ENCODE results near the gene NLRP5.
"Not testable (repeated sequence)": the region's sequence is repeated elsewhere in the genome, so short reads cannot be mapped to it uniquely, and the experiment has no call there.

The NLRP5 gene

GRCh38 chr19:56079609-56080008, 93.0 kb downstream of the NLRP5 start:
- no peak for DNase-seq

DNA sequence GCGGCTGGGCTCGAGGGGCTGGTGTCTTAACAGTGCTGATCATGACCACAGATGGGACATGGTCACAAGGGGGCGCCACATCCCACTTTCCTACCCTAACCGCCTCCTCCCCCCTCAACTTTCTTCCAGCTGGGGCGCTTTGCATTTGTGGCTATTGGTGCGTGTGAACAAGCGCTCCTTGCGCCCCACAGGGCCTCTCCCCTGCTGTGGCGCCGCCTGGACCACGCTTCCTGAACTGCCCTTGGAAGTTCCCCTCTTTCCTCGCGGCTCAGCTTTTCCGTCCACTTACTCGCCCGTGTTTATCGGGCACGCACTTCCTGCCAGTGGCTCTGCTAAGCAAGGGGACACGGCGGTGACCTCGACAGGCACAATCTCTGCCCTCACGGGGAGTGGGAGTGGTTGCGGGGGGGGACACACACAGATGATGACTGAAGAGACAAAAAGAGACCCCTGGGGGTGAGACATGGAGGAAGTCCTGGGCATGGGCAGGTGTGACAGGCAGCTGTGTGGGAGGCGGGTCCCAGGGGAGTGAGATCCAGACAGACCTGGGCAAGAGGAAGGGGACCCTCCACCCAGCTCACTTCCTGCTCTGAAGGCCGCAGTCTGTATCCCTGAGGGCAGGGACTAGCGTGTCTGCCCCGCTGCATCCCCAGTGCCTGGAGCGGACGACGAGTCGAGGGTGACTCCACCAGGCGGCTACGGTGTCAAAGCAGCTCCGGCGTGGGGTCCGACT, 94.3 kb downstream of the NLRP5 start:
- DNase-seq: no peak

DNA sequence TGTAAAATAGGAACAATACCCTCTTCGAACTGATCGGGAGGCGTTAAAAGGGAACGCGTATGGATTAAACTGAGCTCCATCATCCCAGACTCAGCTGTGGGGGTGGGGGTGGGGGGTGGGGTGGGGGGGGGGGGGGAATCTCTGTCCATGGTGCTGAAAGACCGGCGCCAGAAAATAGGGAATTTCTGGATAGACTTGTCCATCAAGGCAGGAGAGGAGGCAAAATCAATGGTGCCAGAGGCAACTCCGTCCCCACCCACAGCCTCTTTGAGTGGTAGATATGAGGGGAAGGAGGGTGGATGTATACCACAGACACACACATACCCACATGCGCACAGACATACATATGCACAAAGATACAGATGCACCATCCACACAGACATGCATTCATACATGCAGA, 97.1 kb downstream of the NLRP5 start:
- no peak for DNase-seq

- no peak for DNase-seq
These were observed 98.4 kb downstream of the NLRP5 start for GRCh38 chr19:56084835-56085536.

DNA sequence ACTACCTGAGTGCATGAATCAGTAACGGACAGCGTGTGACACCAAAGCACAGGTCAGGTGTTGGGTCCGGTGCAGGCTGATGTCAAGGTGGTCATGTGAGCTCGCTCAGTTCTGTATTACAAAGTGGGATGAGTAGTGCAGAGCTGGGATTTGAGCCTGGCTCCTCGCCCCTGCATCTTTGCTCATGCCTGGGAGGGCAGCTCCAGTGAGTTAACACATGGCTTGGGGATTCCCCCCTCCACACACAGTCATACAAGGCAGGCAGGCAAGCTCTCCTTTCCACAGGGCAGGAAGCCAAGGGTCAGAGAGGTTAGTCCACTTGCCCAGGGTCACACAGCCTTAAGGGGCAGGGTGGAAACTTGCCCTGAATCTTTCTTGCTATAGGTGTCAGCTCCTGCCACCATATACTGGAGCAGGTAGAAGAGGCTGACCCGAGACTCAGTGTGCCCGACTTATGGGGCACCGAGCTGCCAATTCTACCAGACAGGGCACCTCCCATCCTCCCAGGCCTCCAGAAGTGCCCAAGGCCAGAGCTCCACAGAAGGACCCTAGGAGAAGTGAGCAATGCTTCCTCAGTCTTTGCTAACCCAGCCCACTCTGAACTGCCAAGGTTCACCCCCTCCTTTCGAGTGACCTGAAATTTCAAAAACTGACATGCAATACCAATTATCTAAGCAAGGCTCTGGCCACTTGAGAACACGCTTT, 99.1 kb downstream of the NLRP5 start:
- DNase-seq: no peak

GRCh38 chr19:56086671-56087430, 100.3 kb downstream of the NLRP5 start:
- DNase-seq: no peak

DNA sequence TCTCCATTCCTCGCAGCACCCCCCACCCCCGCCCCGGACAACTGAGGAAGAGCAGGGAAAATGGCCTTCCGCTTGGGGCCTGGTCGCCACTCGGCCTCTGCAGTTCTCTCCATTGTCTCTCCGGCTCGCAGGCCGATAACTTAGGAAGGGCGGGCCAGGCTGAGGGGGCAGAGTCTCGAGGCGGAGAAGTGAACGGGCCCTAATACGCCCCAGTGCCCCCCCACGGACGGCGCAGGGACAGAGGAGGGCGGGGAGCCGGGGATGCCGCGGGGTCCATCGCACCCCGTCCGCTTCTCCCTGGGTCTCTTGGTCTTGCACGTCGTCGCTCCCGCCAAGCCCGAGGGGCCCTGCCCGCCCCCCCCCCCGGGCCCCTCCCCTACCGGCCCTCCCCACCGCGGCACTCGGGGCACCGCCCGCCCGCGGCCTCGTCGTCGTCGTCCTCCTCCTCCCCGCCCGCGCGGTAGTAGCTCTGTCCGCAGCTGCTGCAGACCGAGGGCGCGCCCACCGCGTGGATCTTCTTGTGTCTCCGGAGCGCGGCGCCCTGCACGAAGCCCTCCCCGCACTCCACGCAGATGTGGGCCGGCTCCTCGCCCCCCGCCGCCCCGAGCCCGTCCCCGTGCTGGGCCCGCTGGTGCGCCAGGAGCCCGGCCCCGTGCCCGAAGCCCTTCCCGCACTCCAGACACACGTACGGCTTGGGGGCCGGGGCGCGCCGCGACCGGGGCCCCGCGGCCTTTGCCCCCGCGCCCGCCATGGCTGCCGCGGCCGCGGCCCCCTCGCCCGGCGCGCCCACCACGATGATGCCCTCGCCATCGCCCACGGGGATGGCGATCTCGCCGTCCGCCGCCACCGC, 101.3 kb downstream of the NLRP5 start:
- DNase-seq: no peak

DNA sequence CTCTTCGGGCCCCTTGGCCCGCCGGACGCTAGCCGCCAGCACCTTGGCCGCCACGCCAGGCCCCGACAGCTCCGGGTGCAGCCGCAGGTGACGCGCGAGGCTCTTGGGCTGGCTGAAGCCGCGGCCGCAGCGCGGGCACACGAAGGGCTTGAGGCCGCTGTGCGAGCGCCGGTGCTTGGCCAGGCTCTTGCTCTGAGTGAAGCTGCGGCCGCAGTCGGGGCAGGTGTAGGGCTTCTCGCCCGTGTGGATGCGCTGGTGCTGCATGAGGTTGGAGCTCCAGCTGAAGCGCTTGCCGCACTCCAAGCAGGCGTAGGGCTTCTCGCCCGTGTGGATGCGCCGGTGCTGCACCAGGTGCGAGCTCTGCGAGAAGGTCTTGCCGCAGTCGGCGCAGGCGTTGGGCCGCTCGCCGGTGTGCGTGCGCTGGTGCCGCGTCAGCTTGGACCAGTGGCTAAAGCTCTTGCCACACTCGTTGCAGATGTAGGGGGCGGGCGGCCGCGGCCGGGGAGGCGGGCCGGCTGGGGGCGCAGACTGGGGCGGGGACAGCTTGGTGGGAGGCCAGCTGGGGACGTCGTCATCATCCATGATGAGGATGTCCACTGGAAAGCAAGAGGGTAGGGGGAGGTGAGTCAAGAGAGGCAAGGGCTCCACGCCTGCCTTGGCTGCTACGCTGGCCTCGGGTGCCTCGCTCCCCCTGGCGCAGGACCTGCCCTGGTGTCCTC, 102.1 kb downstream of the NLRP5 start:
- no peak for DNase-seq

GRCh38 chr19:56089344-56089743, 102.8 kb downstream of the NLRP5 start:
- DNase-seq: no peak

- no peak for DNase-seq
These were observed 104.5 kb downstream of the NLRP5 start for GRCh38 chr19:56091066-56091490.

DNA sequence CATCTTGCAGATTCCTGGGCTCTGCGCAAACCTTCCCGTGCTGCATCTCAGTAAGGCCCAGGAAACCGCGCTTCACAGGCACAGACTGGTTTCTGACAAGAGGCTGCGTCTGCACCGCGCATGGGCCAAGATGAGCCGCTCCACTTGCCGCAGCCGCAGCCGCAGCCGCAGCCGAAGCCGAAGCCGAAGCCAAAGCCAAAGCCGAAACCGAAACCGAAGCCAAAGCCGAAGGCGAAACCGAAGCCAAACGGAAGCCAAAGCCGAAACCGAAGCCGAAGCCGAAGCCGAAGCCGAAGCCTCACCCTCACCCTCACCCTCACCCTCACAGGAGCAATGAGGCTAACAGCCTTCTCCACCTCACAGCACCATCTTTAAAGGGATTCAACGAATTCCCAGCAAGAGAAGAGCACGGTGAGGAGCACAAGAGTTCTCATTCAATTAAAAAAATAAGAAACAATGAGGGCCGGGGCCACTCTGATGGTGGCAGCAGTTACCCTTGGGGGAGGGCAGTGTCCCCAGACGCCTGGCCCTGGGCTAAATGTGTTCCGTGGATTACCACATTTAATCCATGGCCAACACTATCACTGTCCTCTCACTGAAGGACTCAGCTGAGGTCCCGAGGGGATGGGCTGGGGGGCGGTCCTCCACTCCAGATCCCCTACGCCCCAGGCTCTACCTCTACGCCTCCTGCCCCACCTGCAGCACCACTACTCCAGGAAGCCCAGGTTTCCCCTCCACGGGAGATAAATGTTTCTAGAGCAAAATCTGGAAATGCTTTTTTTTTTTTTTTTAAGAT, 105.4 kb downstream of the NLRP5 start:
- DNase-seq: peak; percentile 8

- no peak for DNase-seq
These were observed 106.4 kb downstream of the NLRP5 start for GRCh38 chr19:56092685-56093631.

DNA sequence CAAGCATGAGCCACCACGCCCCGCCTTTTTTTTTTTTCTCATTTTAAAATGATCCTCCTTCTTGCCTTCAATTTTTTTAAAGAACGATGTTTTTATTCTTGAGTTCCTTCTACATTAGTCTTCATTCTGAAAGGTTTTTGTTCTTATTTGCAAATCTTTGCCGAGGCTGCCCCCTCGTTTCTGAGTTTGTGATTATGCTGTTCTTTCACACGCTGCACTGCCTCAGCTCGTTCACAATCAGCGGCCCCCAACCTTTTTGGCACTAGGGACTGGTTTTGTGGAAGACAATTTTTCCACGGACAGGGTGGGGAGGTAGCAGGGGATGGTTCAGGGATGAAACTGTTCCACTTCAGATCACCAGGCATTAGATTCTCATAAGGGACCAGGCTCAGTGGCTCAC, 107.9 kb downstream of the NLRP5 start:
- DNase-seq: no peak

DNA sequence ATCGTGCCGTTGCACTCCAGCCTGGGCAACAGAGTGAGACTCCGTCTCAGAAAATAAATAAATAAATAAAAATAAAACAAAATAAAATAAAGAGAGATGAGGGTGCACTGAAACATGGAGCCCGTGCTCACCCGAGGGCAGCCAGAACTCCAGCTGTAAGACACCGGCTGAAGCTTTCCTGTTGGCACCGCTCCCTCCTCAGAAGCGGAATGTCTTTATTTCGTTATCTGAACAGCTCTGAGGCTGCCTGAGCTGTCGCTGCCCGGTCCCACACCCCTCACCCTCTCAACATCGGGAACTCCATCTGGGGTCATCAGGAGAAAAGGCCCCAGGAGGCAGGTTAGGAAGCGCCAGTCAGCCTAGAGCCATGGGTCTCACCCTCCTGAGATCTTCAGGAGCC, 110.1 kb downstream of the NLRP5 start:
- no peak for DNase-seq

DNA sequence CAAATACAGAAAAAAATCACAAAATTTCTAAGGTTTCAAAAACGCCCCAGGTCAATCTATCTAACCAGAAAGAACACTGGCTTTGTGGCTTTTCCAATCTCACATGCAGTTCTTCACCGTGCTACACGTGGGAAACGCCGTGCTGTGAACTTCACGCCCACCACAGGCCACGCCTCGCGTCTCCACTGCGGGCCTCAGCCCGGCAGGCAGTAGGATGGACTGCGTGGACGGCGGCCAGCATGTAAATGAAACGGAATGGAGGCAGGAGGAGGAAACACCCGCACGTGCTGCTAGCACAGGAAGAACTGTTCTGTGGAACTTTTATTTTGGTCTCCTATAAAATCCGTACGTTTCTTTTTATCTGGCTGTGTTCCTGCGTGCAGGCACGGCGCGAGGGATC, 110.7 kb downstream of the NLRP5 start:
- no peak for DNase-seq

DNA sequence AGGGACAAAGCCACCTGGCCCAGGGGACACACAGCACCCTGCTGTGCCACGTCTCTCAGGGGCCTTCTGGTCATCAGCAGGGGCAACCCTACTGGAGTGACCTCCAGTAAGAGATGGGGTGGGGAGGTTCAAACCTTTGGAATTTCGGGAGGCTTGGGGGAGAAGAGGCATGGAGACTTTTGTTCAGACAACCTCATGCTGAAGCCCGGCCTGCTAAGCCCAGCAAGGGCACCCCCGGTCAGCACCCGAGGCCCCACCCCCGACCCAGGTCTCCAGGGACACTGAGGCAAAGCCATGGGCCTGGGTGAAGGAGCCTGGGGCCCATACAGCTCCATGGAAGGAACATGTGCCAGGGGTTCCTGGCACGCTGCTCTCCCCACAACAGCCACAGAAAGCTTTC, 111.2 kb downstream of the NLRP5 start:
- no peak for DNase-seq

DNA sequence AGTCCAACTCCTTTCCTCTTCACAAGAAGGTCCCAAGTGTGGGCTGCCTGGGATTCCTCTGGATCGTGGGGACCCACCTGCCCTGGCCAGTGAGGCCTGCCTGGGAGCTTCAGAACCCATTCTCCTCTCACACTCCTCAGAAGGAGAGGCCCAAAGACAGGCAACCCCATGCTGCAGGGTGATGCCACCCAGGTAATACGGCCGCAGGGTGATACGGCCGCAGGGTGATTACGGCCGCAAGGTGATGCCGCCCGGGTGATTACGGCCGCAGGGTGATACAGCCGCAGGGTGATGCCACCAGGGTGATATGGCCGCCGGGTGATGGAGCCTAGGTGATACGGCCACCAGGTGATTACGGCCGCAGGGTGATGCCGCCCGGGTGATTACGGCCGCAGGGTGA, 111.7 kb downstream of the NLRP5 start:
- not testable (repeated sequence) for DNase-seq

DNA sequence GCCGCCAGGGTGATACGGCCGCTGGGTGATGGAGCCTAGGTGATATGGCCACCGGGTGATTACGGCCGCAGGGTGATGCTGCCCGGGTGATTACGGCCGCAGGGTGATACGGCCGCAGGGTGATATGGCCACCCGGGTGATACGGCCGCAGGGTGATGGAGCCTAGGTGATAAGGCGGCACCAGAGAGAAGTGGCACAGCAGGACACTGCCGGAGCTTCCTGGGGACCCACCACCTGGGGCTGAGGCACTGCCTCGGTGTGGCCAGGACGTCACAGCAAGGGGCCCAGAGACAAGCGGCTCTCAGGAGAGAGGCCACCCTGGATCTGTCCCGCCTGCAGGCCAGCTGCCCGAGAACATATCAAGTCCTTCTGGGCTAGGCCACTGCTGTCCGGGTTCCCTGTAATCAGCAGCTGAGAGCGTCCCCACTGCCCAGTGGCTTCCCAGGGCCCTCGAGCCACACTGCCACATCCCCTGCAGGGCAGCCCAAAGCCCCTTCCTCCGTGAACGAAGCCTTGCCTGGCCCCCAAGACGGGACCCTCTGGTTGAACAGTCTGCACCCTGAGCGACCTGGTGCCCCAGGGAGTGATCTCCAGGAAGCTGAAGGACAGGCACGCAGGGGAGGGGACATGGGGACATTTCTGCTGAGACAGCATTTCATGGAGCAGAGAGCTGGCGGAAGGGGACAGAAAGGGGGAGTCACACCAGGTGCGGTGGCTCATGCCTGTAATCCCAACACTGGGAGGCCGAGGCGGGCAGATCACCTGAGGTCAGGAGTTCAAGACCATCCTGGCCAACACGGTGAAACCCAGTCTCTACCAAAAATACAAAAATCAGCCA, 112.4 kb downstream of the NLRP5 start:
- DNase-seq: no peak

Data from NCI-H510A treated with DMSO at 0.1 percent for 48 hours (cell line).